Measurements from ENCODE around the gene OPCML. TPM values are rescaled to one million over a fixed set of nuclear protein-coding genes. Genes with fewer than 3 reads are reported as not detected.

OPCML gene
- total RNA-seq, 1 donor from 2014 or later, result not detected

DNA sequence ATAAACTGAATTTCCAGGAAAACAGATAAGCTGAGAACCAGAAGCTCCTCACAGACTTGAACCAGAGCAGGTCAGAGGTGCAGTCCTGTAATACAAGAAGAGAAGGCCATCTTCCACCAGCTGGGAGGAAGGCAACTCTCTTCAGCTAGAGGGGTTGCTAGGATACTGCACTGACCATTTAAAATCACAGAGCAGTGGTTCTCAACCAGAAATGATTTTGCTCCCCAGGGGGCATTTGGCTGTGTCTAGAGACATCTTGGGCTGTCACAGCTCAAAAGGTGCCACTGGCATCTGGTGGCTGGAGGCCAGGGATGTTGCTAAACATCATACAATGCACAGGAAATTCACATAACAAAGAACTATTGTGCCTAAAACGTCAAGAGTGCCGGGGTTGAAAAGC lies 17.2 kb downstream of the OPCML start:
- TF ChIP-seq, protein P1, sequence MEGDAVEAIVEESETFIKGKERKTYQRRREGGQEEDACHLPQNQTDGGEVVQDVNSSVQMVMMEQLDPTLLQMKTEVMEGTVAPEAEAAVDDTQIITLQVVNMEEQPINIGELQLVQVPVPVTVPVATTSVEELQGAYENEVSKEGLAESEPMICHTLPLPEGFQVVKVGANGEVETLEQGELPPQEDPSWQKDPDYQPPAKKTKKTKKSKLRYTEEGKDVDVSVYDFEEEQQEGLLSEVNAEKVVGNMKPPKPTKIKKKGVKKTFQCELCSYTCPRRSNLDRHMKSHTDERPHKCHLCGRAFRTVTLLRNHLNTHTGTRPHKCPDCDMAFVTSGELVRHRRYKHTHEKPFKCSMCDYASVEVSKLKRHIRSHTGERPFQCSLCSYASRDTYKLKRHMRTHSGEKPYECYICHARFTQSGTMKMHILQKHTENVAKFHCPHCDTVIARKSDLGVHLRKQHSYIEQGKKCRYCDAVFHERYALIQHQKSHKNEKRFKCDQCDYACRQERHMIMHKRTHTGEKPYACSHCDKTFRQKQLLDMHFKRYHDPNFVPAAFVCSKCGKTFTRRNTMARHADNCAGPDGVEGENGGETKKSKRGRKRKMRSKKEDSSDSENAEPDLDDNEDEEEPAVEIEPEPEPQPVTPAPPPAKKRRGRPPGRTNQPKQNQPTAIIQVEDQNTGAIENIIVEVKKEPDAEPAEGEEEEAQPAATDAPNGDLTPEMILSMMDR (IDR thresholded peaks at IDR 0.05), result no peak
- no peak overlapping the region for H3K4me3 Mint-ChIP-seq
- H3K4me1 Mint-ChIP-seq, result no peaks in the 10 kb centered on the region
- H3K36me3 Mint-ChIP-seq (ENCODE audit: low read depth), result no peaks in the 10 kb centered on the region
- H3K9me3 Mint-ChIP-seq, result no peaks in the 10 kb centered on the region
- intact Hi-C loops (cut with micrococcal nuclease), result no loop called here
- DNase-seq (no peak), ATAC-seq (ENCODE audit: low read depth) (no peak)
- ChIA-PET POLR2A (no interaction called here), CTCF (no interaction called here)
- H3K27me3 Mint-ChIP-seq, result no peaks in the 10 kb centered on the region
- no peak overlapping the region for H3K27ac Mint-ChIP-seq

DNA sequence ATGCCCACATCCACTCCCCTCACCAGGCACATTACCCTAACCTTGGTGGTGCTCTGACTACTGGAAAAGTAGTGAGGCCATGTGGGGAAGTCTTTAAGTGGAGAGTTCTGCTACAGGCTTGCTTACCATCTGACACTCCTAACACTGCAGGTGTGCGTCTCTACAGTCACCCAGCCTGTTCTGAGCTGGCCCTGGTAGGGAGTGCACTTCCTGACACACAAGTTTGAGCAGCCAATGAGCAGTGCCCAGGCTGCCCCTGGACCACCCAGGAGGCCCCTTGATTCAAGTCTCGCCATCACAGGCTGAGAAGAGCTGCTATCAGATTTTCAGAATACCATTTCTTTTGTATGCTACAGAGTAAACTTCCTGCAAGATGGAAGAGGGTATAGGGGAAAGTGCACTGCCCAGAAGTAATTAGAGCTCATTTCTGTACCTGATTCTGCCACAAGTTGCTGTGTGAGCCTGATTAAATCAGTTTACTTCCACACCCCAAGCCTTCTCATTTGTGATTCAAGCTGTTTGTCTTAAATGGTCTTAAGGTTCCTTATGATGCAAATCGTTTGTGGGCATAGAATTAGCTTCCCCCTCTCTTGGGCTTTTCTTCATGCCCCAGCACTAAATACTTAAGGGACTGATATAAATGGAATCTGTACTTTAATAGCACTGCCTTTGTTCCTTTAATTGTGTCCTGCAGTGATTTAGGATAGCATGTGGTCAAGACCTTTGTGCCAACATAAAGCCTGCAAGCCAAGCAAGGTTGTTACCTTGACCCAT lies 22.2 kb downstream of the OPCML start:
- CTCF ChIA-PET, result no interaction called here
- Mint-ChIP-seq H3K9me3 (no peaks in the 10 kb centered on the region), H3K27me3 (no peaks in the 10 kb centered on the region)

GRCh38 chr11:133508468-133508867 lies 23.8 kb downstream of the OPCML start:
- ChIA-PET CTCF (no interaction called here), POLR2A (no interaction called here)
- H3K9me3 Mint-ChIP-seq, result no peaks in the 10 kb centered on the region
- no peak overlapping the region for H3K27ac Mint-ChIP-seq
- no peaks in the 10 kb centered on the region for H3K36me3 Mint-ChIP-seq (ENCODE audit: low read depth)
- ATAC-seq (ENCODE audit: low read depth), result no peak
- no peaks in the 10 kb centered on the region for H3K4me1 Mint-ChIP-seq
- intact Hi-C loops (cut with micrococcal nuclease), result no loop called here
- H3K4me3 Mint-ChIP-seq, result no peak overlapping the region
- H3K27me3 Mint-ChIP-seq, result no peaks in the 10 kb centered on the region
- TF ChIP-seq, protein P1 (IDR thresholded peaks at IDR 0.05), result no peak
- DNase-seq, result no peak

More for the DNA sequence above, 22.2 kb downstream of the OPCML start:
- ATAC-seq (ENCODE audit: low read depth), result no peak
- no peak overlapping the region for H3K27ac Mint-ChIP-seq
- POLR2A ChIA-PET, result no interaction called here
- no peaks in the 10 kb centered on the region for H3K4me1 Mint-ChIP-seq
- TF ChIP-seq, protein P1 (IDR thresholded peaks at IDR 0.05), result no peak
- intact Hi-C loops (cut with micrococcal nuclease), result no loop called here
- H3K36me3 Mint-ChIP-seq (ENCODE audit: low read depth), result no peaks in the 10 kb centered on the region
- no peak overlapping the region for H3K4me3 Mint-ChIP-seq
- no peak for DNase-seq

DNA sequence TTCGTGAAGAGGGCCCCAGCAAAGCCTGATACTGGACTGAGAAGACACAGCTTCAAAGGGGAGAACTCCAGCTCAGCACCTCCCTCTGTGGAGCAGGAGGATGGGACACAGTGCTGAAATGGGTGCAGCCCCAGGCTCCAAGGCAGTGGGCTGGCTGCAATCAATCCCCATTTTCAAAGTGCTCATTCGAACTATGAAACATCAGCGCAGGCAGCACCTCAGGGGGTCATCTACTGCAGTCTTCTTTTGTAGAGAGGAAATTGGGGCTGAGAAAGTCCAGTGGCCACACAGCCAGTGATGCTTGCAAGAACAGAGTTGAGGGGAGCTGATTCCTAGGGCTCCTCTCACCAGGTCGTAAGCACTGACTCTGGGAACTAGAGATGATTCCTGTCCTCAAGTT lies 25.1 kb downstream of the OPCML start:
- ATAC-seq (ENCODE audit: low read depth), result no peak
- no peaks in the 10 kb centered on the region for H3K9me3 Mint-ChIP-seq
- intact Hi-C loops (cut with micrococcal nuclease), result no loop called here
- ChIA-PET POLR2A (no interaction called here), CTCF (no interaction called here)
- H3K27me3 Mint-ChIP-seq, result no peaks in the 10 kb centered on the region
- TF ChIP-seq, protein P1 (IDR thresholded peaks at IDR 0.05), result no peak
- no peaks in the 10 kb centered on the region for H3K36me3 Mint-ChIP-seq (ENCODE audit: low read depth)
- H3K4me3 Mint-ChIP-seq, result no peak overlapping the region
- H3K4me1 Mint-ChIP-seq, result no peaks in the 10 kb centered on the region
- no peak overlapping the region for H3K27ac Mint-ChIP-seq
- DNase-seq, result no peak

- Mint-ChIP-seq H3K36me3 (ENCODE audit: low read depth) (no peaks in the 10 kb centered on the region), H3K9me3 (no peaks in the 10 kb centered on the region), H3K4me3 (no peak overlapping the region), H3K4me1 (no peaks in the 10 kb centered on the region), H3K27ac (no peak overlapping the region), H3K27me3 (no peaks in the 10 kb centered on the region)
- DNase-seq (no peak), ATAC-seq (ENCODE audit: low read depth) (no peak)
- ChIA-PET POLR2A (no interaction called here), CTCF (no interaction called here)
- intact Hi-C loops (cut with micrococcal nuclease), result no loop called here
- TF ChIP-seq, protein P1 (IDR thresholded peaks at IDR 0.05), result no peak
Observed at GRCh38 chr11:133506551-133507094, 25.7 kb downstream of the OPCML start.

Measured in activated B cell treated with CpG ODN at 0.5 μM for 24 hours (primary cell).